ENCODE data around the gene SLC35B4.

SLC35B4 gene

GRCh38 chr7:134245253-134245652 lies 71.5 kb downstream of the SLC35B4 start:
- H3K4me1 ChIP-seq (ENCODE audit: insufficient read depth, low read length, severe bottlenecking) = peaks cover 55% of the 10 kb centered on the region
- H2AFZ ChIP-seq (ENCODE audit: low read length) = no peak overlapping the region
- TF ChIP-seq, protein P1, sequence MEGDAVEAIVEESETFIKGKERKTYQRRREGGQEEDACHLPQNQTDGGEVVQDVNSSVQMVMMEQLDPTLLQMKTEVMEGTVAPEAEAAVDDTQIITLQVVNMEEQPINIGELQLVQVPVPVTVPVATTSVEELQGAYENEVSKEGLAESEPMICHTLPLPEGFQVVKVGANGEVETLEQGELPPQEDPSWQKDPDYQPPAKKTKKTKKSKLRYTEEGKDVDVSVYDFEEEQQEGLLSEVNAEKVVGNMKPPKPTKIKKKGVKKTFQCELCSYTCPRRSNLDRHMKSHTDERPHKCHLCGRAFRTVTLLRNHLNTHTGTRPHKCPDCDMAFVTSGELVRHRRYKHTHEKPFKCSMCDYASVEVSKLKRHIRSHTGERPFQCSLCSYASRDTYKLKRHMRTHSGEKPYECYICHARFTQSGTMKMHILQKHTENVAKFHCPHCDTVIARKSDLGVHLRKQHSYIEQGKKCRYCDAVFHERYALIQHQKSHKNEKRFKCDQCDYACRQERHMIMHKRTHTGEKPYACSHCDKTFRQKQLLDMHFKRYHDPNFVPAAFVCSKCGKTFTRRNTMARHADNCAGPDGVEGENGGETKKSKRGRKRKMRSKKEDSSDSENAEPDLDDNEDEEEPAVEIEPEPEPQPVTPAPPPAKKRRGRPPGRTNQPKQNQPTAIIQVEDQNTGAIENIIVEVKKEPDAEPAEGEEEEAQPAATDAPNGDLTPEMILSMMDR (IDR thresholded peaks at IDR 0.05; ENCODE audit: low read length) = no peak
- no peak for TF ChIP-seq EZH2 (IDR thresholded peaks at IDR 0.05; ENCODE audit: borderline replicate concordance, low read length)
- H3K79me2 ChIP-seq (ENCODE audit: insufficient read depth, low read length) = no peaks in the 10 kb centered on the region
- H3K9me3 ChIP-seq (ENCODE audit: low read length) = no peaks in the 10 kb centered on the region
- no peaks in the 10 kb centered on the region for H4K20me1 ChIP-seq (ENCODE audit: insufficient read depth, low read length)
- no peaks in the 10 kb centered on the region for H3K27me3 ChIP-seq (ENCODE audit: insufficient read depth, low read length)
- peak overlapping the region; percentile 61 for H3K4me2 ChIP-seq (ENCODE audit: low read length)
- no peaks in the 10 kb centered on the region for H3K36me3 ChIP-seq (ENCODE audit: insufficient read depth, low read length)
- H3K27ac ChIP-seq (ENCODE audit: low read depth, low read length, poor library complexity, severe bottlenecking) = peak overlapping the region; percentile 93
- no peaks in the 10 kb centered on the region for H3F3A ChIP-seq (ENCODE audit: insufficient read depth, low read length)
- H3K4me3 ChIP-seq (ENCODE audit: low read depth, low read length, poor library complexity, severe bottlenecking) = peak overlapping the region; percentile 34
- H3K9me2 ChIP-seq (ENCODE audit: low read depth, low read length) = no peaks in the 10 kb centered on the region
- H3K9ac ChIP-seq (ENCODE audit: low read length) = peak overlapping the region; percentile 63; the same call in 1 of the 2 replicates

All from OCI-LY1 (cell line).